D341Med (cell line): ENCODE measurements around the gene PPP1R7.

Experiments
- DNase-seq: peaks from one replicate; pipeline ENCODE4 v3.0.0; 2012; ENCODE audit warnings: low spot score

PPP1R7 gene

DNA sequence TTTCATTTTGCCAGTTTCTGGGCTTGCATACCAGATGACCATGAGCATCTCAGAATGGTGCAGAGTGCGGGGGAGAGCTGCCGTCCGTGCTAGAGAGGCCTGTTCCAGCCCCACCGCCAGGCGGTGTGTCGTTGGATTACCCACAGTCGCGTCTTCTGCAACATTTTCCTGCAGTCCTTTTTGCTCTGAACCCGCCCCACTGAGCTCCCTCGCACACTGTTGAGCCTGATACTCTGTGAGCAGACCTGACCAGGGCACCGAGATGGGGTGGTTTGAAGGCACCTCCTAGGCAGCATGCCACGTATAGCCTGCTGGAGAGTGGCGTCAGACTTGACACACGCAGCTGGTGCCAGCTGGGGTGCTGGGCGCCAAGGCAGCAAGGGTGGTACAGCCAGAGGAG is 18.1 kb downstream of the PPP1R7 start:
- no peak for DNase-seq

DNA sequence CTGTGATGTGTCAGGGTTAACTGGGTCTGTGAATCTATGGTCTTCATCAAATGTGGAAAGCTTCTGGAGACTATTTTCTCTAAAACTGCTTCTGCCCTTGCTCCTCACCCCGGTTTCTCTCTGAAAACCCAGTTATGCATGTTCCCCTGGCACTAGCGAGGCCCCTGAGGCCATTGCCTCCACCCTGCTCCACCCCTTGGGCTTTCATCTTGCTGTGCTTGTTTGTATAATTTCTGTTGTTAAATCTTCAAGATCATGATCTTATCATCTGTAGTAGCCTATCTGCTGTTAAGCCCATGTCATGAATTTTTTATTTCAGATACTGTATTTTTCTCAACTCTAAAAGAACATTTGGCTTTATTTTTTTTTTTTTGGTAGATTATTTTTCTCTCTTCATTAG is 23.3 kb downstream of the PPP1R7 start:
- no peak for DNase-seq

DNA sequence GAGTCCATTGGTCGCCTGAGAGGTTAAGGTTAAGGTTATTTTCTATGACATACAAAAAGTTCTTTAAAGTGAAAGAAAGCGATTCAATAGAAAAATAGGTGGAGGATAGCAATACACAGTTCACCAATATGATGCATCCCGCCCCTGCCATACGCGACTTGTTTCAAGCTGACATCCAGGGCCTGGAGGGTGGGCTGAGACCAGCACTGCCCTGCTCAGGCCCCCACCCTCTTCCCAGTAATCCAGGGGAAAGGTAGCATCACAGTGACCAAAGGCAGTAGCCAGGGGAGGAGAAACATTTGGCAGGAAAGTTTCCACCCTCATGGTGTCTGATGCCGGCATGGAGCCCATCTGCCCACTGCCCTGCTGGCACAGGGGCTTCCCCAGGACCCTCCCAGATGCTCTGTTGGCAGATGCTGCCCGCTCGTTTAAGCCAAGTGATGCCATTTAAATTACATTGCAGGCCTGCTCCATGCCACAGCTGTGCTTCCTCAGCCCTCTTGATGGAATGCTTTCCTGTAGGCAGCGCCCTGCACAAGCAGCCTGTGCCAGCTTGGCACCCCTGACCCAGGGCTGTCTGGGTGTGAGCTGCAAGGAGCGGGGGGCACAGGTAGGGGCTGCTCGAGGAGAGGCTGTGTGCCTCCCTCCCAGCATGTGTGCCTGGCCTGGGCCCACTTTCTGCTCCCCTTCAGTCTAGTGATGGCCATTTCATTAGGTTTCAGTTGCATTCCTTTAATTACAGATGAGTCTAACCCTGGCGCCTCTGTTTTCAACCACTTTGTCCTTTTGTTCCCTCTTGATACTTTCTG is 27.5 kb downstream of the PPP1R7 start:
- no peak for DNase-seq

DNA sequence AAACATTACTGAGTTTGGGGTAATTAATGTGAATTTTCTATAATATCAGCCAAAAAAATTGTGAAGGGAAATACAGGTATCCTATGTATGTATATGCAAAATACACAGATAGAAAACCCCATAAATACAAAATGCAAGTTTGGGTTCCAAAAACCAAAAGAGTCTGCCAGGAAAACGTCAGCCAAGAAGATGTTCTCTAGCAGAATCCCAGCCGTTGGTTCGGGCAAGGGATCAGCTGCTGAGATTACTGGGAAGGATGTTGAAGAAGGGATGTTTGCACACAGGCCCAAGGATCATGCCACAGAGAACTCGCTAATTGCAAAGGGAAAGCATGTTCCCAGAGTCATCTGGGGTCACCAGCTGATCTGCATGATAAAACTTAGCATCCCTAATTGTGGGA is 28.7 kb downstream of the PPP1R7 start:
- DNase-seq, result no peak

DNA sequence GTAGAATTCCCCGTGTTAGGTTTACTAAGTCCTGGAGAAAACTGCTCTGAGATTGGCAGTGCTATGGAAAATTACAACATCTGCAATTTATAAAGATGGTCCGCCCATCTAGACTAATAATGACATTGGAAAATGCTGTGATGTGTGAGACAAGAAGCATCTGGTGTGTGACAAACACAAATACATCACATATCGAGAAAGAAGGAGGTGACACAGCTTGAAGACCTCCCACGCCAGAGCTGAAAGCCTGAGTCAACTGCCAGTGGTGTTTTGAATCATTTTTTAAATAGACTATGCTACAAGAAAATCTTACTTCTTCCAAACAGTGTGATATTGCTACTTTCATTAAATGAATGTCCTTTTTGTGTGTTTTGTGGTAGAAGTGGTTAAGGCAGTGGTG is 29.6 kb downstream of the PPP1R7 start:
- DNase-seq, result no peak

DNA sequence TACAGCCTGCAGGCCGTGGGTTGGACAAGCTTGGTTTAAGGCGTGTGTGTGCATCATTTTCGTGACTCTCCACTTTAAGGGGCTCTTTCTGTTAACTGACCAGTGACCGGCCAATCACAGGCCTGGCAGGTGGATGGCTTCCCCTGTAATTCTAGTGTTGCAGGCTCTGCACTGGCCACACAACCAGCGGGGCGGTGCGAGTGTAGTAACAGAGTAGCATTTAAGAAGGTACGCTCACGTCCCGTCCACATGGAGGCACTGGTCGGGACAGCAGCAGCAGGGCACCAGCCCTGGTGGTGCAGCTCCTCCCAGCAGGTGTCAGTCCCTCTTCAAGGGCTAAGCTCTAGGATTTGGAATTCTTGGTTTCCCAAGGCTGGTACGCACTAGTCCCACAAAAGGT is 30.2 kb downstream of the PPP1R7 start:
- no peak for DNase-seq

DNA sequence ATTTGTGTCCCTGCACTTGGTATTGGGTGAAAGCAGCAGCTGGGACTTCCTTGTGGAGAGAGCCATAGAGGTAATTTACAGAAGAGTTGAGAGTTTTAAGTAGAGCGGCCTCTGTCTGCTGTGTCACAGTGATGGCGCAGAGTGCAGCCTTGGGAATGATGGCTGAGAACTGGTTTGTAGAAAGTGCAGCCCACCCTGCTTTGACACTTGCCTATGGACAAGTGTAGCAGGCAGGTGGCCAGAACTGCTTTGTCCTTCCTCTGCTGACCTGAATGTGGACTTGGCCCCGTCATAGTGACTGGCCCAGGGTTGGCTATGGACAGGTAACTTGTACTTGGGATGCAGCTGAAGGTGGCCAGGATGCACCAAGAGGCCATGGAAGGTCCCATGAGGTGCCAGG is 31.9 kb downstream of the PPP1R7 start:
- DNase-seq, result peak; percentile 8

DNA sequence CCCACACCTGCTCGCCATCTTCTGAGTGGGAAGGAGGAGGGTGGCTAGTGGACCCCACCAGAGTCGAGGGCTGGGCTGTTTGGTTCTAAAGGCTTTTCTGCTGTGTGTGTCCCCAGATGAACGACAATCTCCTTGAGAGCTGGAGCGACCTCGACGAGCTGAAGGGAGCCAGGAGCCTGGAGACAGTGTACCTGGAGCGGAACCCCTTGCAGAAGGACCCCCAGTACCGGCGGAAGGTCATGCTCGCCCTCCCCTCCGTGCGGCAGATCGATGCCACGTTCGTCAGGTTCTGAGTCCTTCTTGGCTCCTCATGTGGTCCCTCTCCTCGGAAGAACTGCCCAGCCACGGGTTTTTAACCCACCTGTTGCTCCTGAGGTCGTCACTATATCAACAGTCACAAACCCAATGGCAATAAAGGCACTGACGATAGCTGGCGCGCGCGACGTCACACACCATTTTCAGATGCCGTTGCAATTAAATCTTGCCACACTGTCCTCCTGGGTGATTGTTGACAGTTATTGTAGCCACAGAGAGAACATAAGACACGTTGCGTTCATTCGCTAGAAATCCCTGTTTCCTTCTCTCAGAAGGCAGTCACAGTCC is 32.4 kb downstream of the PPP1R7 start:
- peak; percentile 14 for DNase-seq

DNA sequence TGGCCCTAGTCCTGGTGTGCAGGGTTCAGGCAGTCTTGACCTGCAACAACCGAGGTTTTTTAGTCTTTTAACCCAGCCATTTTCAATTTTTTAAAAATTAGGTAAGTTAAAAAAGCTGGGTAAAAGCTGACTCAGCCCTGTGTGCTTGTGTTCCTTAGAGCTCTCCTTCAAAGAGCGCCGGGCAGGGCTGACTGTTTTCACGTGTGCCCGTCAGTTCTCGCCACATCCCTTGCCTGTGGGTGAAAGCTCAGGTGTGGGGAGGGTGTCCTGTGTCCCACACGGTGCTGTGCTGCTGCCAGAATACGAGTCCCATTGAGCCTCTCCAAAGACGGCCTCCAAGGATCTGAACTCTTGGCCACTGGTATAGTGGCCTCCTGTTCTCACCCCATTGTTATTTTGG is 33.0 kb downstream of the PPP1R7 start:
- peak; percentile 6 for DNase-seq

DNA sequence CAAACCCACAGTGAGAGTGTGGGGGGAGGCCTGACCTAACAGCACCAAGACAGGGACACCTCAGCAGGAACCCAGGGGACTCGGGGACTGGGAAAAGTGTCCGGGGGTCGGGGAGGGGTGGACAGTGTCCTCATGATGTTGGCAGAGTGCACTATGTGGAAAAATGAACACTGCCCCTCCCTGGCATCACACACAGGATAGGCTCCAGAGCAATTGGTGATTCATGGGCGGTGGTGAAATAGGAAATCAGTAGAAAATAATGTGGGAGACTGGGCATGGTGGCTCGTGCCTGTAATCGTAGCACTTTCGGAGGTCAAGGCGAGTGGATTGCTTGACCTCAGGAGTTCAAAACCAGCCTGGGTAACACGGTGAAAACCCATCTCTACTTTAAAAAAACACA is 34.6 kb downstream of the PPP1R7 start:
- no peak for DNase-seq

DNA sequence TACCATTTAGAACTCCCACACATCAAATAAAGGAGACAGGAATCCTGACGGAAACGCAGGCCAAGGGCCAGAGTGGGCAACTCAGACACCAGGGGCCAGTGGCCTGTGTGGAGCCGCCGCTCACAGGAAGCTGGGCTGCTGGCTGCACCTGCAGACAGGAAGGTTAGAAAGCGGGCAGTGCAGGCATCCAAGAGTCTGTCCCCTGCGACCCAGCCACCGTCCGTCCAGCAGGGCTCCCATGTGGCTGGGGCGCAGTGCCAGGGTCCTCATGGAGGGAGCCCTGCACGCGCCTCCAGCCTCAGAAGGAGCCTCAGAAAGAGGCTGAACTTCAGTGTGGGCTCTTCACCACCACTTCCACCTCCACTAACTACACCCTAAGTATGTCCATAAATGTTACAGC is 35.7 kb downstream of the PPP1R7 start:
- peak; percentile 12 for DNase-seq

DNA sequence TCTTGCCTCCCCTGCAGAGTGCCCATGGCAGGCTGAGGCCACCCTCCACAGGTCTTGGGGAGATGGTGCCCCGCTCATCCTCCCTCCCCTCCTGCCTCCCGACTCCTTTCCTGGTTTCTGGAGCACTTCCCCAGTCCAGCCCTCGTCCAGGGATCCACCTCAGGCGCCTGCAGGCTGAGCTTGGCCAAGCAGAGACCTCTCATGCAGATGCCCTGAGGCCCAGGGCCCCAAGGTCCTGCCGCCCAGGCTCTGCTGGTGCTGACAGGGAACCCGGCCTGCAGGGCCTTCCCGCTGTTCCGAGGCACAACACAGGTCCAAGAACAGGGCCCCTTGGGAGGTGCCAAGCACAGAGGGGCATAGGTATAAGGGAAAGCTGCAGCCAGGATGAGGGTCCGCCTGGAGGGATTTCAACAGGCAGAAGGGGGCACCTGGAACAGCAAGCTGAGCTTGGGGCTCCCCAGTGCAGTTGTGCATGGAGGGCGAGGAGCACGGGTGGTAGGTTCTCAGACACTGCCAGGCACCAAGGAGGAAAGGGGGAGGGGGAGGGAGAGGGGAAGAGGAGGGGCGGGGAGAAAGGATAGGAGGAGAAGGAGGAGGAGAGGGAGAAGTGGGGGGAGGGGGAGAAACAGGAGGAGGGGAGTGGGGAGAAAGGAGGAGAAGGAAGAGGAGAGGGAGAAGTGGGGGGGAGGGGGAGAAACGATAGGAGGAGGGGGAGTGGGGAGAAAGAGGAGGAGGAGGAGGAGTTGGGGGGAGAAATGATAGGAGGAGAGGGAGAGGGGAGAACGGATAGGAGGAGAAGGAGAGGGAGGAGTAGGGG is 37.0 kb downstream of the PPP1R7 start:
- DNase-seq, result peak; percentile 14

DNA sequence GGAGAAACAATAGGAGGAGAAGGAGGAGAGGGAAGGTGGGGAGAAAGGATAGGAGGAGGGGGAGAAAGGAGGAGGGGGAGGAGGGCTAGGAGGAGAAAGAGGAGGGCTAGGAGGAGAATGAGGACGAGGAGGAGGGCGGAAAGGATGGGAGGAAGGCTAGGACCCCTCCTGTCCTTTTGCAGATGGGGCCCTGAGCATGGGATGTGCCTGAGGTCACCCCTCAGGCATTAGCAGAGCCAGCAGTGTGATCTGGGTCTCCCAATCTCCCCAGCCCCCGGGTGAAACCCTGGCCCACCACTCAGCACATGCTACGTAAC is 37.6 kb downstream of the PPP1R7 start:
- DNase-seq, result peak; percentile 17

DNA sequence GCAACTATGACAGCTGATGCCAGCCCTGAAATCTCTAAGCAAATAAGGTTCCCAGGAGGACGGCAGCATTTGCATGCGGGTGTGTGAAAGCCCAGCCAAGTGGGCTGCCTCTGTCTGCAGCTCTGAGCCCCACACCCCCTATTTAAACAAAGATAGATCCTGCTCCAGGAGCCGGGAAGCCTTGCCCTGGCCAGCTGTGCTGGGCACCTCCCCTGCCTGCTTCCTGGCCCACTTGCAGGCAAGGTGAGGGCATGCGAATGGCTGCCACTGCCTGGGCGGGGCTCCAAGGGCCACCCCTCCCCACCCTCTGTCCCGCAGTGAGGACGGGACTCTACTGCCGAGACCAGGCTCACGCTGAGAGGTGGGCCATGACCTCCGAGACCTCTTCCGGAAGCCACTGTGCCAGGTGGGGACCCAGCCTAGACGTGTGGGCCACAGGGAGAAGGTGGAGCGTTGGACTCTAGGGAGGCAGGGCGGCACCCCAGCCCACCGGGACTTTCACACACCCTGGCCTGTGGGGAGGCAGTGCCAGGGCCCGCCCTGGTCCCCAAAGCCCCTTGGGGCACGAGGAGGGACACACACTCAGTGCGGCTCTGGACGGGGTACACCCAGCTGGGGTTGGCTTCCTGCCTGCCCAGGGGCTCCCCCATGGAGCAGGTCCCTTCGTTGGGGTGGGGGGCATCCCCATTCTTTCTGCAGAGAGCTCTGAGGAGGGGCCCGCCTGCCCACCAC is 38.3 kb downstream of the PPP1R7 start, which contains the start of gene ANO7:
Gene ANO7, plus strand, starts transcription at position 317 of the 732 bp plus-strand sequence. CDS start 1,387 bp downstream, outside the sequence.
- peak; percentile 32 for DNase-seq

DNA sequence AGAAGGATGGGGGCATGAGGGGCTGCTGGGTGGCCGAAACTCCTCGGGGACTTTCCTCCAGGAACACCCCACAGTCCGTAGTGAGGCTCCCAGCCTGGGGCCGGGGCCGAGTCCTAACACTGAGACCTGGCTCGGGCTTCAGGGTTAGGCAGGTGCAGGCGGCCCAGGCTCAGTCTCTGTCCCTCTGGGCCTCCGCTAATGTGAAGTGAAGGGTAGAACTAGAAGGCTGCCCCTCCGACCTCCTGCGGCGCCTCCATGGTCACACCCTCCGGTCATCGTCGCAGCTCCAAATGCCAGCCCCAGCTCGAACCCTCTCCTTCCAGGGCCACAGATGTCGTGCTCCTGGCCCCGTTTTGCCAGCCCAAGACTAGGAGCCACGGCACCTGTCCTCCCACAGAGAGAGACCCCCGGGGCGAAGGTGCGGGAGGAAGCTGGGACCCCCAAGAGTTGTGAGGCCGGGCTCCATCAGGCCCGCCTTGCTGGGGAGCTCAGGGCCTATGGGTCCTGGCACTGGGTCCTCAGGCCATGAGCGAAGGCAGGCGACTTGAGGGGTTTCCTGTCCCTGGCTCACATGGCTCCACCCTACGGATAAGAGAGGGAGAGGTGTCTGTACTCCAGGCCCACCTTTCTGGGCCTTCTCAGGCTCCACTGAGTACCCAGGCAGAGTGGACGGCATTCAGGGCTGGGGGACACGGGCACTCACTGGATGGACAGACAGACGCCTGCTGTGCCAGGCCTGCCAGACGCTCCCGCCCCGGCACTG is 39.0 kb downstream of the PPP1R7 start:
- DNase-seq, result peak; percentile 21

DNA sequence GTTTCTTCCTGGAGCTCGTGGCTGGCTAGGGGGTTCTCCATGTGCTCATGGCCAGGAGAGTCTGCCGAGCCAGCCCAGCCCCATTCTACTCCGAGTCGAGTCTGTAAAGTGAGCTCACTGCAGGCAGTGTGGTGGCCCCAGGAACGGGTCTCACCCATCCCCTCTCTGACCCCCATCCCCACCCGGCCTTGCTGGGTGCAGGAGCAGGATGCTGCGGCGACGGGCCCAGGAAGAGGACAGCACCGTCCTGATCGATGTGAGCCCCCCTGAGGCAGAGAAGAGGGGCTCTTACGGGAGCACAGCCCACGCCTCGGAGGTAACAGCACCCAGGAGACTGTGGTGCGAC is 39.6 kb downstream of the PPP1R7 start:
- DNase-seq, result peak; percentile 17

DNA sequence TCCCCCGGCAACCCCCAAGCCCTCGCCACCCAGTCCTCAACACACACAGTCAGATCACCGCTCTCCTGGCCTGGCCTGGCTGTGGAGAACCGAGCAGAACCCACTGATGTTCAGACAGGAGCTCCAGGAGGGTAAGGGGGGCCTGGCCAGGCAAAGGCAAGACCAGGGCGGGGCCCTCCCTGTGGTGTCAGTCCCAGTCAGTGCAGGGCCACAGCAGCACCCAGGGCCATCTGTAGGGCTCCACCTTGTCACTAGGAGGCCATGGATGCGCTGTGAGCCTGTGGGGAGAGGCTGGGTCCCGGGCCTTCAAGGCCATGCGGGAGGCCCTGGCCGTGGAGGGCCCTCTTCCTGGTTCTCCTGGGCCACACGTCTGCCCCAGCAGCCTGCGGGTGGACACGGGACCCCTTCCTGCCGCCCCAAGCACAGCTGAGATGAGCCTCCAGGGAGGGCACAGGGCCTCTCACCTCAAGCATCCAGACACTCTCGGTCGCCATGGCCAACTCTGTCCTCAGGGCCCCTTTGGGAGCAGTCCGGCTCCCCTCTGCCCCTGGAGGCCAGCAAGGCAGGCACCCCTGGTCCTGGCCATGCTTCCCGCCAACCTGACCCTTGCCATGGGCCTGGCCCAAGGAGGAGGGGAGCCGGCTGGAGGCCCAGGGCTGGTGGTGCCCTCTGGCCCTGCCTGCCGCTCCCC is 40.2 kb downstream of the PPP1R7 start:
- no peak for DNase-seq

DNA sequence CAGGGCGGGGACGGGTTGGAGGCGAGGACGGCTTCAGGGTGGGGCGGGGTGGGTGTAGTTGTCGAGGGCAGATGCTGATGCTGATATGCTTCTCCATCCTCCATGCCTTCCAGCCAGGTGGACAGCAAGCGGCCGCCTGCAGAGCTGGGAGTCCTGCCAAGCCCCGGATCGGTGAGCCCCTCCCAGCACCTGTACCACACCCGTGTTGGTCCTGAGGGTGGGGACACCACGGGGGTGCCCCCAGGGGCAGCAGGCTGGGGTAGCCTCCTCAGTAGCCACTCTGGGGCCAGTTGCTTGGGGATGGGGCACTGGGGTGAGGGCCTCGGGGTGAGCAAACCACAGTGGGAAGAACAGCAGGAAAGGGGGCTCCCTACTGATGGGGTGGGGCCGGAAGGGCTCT is 40.8 kb downstream of the PPP1R7 start:
- no peak for DNase-seq

DNA sequence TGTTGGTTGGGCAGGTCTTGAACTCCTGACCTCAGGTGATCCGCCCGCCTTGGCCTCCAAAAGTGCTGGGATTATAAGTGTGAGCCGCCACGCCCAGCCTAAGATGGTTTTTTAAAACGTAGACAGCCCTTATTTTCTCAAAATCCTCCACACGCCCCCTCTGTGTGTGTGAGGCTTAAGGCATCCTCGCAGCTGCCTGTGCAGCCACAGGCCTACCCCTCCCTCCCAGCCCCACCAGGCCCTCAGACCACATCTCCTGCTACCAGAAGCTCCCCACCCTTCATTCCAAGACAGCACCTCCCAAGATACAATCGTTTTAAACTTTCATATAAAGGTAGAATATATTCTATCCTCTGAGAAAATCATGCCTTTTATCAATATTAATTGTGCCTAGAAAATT is 43.0 kb downstream of the PPP1R7 start:
- no peak for DNase-seq

DNA sequence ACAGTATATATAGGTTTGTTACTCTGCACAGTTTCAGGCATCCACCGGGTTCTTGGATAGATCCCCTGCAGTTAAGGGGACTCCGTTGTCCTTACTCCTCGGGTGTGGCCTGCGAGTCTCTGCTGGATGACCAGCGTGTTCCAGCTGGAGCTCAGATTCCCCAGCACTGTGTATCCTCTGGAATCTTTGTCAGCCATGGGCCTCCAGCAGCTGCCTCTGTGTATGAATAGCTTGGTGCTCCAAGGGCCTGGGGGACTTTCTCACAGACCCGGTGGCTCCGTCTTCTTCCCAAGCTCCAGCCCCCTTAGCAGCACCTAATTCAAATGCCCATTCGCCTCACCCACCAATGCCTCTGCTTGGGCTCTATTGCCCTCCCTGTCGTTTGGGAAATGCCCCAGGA is 44.5 kb downstream of the PPP1R7 start:
- peak; percentile 10 for DNase-seq

DNA sequence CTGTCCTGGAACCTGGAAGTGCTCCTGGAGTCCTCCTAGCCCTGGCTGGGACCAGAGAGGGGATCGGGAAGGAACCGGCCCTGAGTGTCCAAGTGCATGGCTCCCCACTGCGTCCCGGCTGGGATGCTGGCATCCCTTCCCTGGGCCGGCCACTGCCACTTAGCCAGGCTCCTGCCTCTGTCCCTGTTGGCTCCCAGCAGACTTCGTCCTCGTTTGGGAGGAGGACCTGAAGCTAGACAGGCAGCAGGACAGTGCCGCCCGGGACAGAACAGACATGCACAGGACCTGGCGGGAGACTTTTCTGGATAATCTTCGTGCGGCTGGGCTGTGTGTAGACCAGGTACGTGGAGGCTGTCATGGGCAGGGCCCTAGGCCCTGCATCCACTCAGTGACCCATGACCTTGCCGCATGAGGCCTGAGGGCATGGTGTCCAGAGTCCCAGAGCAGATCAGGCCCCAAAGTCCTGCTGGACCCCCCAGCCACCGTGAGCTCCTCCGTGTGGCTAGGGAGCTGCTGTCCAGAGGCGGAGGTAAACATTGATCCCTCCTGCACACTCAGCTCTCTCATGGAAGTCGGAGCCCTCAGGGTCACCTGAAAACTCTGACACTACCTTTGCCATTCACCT is 45.4 kb downstream of the PPP1R7 start:
- DNase-seq, result peak; percentile 15
